Right atrium auricular region (tissue), 2 donors: ENCODE results near the gene JMJD1C. TPM values are rescaled to one million over a fixed set of nuclear protein-coding genes. Genes with fewer than 3 reads are reported as not detected.

Experiments
- DNase-seq: peaks from one replicate; pipeline ENCODE4 v3.0.0-alpha.2; 2019; ENCODE audit warnings: low spot score
- H3K27ac ChIP-seq, 2 donors: fragments of 200-600 bp; sonication (generic); 1 replicate in 1 of 2; 2 replicates in 1 of 2; pipeline ENCODE4 v1.5.1; 2016 to 2019
- H3K27me3 ChIP-seq, 2 donors: fragments of 200-600 bp; sonication (generic); one replicate each; pipeline versions ENCODE4 v1.5.1 to v1.6.0; 2017 to 2019
- H3K36me3 ChIP-seq: fragments of 200-600 bp; sonication (generic); one replicate; pipeline ENCODE4 v1.5.1; 2016
- H3K4me1 ChIP-seq, 2 donors: fragments of 200-600 bp; sonication (generic); one replicate each; pipeline versions ENCODE4 v1.5.1 to v1.6.0; 2017 to 2019
- H3K4me3 ChIP-seq, 2 donors: fragments of 200-600 bp; sonication (generic); 1 replicate in 1 of 2; 2 replicates in 1 of 2; pipeline ENCODE4 v1.5.1; 2017 to 2019; ENCODE audit warnings: mild to moderate bottlenecking in 1 of 2, moderate library complexity in 1 of 2
- H3K9me3 ChIP-seq, 2 donors: fragments of 200-600 bp; sonication (generic); one replicate each; pipeline ENCODE4 v1.5.1; 2019
- total RNA-seq, 2 donors: library from RNA; depleted of rRNA; stranded (reverse); fragments of >200 nt; gene quantifications; one replicate each; pipeline ENCODE4 v1.1.0, GENCODE V29; 2016
- TF ChIP-seq, protein P1 (sequence below), 2 donors: fragments of 200-600 bp; sonication (generic); IDR thresholded peaks; one replicate each; pipeline ENCODE4 v1.5.1; 2019; ENCODE audit warnings: antibody characterized with exemption in 2 of 2

JMJD1C gene
- total RNA-seq, 2 donors from 2014 or later = 45.5 to 57.6 TPM

DNA sequence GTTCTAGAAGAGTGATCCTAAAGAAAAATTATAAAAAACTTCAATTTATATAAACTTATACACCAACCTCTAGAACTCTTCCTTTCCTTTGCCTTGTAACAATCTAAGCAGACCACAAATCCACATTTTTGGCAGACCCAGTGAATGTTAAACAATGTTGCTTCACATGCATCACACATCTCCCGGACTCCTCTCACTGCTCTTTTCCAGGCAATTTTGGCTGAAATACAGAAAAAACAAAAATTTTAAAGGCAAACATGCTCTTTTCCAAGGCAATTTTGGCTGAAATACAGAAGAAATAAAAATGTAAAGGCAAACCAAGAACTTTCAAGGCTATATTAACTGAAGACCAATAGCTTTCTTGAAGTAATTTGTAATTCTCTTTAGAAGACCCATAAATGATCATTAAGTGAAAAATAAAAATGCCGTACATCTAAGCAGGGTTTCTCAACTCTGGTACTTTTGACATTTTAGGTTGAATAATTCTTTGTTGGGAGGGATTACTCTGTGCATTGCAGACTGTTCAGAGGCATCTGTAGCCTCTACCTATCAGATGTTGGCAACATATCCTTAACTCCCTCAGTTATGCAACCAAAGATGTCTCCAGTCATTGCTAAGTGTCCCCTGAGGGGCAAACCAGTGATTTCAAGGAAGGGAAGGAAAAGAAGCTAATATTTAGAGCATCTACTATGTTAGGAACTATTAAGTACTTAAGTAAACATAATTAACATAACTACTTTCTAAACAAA lies 268.3 kb downstream of the JMJD1C start:
- TF ChIP-seq, protein P1, sequence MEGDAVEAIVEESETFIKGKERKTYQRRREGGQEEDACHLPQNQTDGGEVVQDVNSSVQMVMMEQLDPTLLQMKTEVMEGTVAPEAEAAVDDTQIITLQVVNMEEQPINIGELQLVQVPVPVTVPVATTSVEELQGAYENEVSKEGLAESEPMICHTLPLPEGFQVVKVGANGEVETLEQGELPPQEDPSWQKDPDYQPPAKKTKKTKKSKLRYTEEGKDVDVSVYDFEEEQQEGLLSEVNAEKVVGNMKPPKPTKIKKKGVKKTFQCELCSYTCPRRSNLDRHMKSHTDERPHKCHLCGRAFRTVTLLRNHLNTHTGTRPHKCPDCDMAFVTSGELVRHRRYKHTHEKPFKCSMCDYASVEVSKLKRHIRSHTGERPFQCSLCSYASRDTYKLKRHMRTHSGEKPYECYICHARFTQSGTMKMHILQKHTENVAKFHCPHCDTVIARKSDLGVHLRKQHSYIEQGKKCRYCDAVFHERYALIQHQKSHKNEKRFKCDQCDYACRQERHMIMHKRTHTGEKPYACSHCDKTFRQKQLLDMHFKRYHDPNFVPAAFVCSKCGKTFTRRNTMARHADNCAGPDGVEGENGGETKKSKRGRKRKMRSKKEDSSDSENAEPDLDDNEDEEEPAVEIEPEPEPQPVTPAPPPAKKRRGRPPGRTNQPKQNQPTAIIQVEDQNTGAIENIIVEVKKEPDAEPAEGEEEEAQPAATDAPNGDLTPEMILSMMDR (IDR thresholded peaks at IDR 0.05) = no peak
- H3K4me1 ChIP-seq = peaks cover 0 to 28% of the 10 kb centered on the region in 2 donors
- no peak overlapping the region for H3K27ac ChIP-seq
- H3K27me3 ChIP-seq = no peaks in the 10 kb centered on the region
- peaks cover 49% of the 10 kb centered on the region for H3K36me3 ChIP-seq
- H3K9me3 ChIP-seq = no peaks in the 10 kb centered on the region
- DNase-seq = no peak
- H3K4me3 ChIP-seq = no peak overlapping the region

DNA sequence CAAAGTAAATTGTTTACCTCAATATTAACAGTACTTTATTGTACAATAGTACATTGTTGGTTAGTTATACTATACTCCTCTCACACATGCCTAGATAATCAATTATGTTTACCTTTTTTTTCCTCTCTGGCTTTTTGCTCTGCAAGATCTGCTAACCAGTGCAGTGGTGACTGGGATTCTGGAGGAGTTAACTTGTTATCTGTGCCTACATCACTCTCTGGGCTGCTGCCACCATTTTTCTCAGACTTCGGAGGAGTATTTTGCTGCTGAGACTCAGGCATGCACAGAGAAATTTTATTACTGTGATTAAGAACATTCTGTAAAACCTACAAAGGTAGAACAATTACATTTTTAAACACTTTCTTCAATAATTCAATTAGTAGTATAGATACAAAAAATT lies 273.0 kb downstream of the JMJD1C start:
- Histone ChIP-seq H3K27me3 (no peaks in the 10 kb centered on the region), H3K27ac (no peak overlapping the region), H3K9me3 (no peaks in the 10 kb centered on the region), H3K4me3 (no peak overlapping the region), H3K4me1 (peaks cover 0 to 7% of the 10 kb centered on the region in 2 donors), H3K36me3 (peaks cover 87% of the 10 kb centered on the region)
- no peak for DNase-seq
- TF ChIP-seq, protein P1 (IDR thresholded peaks at IDR 0.05) = no peak

DNA sequence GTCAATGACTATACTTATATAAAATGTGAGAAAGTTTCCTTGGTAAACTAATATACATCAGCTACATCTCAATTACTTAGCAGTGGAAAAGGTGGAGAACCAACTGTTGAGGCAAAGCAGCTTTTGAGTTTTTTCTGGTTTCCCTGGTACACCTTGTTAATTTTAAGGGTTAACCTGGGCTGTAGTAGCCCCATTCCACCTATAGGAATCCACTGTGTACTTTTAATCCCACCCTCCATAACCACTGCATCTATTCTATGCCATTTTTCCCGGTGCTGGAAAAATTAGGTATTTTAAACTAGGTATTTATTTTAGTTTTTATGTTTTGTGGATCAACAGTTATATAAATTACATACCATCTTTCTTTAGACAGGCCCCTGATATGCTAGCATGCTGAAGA lies 290.2 kb downstream of the JMJD1C start:
- Histone ChIP-seq H3K27ac (no peak overlapping the region), H3K4me1 (peaks cover 0 to 9% of the 10 kb centered on the region in 2 donors)
- TF ChIP-seq, protein P1 (IDR thresholded peaks at IDR 0.05) = no peak

DNA sequence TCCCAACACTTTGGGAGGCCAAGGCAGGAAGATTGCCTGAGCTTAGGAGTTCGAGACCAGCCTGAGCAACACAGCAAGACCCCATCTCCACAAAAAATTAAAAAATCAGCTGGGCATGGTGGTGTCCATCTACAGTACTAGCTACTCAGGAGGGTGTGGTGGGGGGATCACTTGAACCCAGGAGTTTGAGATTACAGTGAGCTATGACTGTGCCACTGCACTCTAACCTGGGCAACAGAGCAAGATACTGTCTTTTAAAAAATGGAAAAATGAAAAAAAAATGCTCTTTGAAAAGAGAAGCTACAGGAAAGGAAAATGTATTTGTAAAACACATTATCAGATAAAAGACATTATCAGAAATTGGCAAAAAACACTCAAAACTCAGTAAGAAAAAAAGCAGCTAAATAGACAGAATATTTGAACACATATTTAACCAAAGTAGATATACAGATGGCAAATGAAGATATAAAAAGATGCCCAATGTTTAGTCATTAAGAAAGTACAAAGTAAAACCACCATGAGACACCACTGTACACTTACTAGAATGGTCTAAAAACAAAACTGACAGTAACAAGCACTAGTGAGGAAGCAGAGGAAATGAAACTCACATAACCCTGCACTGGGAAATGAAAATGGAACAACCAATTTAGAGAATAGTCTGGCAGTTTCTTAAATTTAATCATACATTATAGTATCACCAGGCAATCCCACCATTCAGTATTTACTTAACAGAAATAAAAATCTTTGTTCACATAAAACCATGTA lies 292.1 kb downstream of the JMJD1C start:
- Histone ChIP-seq H3K4me3 (no peak overlapping the region), H3K27me3 (no peaks in the 10 kb centered on the region), H3K27ac (no peak overlapping the region), H3K9me3 (no peaks in the 10 kb centered on the region), H3K4me1 (peaks cover 0 to 9% of the 10 kb centered on the region in 2 donors), H3K36me3 (peaks cover 44% of the 10 kb centered on the region)
- no peak for DNase-seq
- TF ChIP-seq, protein P1 (IDR thresholded peaks at IDR 0.05) = no peak

More for the DNA sequence above, 290.2 kb downstream of the JMJD1C start:
- Histone ChIP-seq H3K27me3 (no peaks in the 10 kb centered on the region), H3K36me3 (peaks cover 48% of the 10 kb centered on the region), H3K4me3 (no peak overlapping the region), H3K9me3 (no peaks in the 10 kb centered on the region)
- no peak for DNase-seq

DNA sequence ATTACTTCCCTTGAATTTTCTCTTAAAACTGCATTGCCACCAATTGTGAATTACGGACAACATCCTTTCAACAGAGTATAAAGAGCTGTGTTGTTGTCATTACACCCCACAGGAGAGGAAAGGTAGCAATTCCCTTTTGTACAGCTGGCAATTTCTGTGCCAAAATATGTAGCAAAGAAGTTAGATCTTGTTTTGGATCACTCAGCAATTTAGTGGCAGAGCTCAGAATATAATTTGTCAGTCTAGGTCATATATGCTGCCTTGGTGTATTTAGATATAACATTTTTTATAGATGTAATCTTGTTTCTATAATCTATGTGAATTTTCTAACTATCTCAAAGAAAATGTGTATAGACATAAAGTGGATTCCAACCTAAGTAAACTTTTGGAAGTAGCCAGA lies 293.9 kb downstream of the JMJD1C start:
- H3K27me3 ChIP-seq = no peaks in the 10 kb centered on the region
- H3K4me1 ChIP-seq = peaks cover 0 to 9% of the 10 kb centered on the region in 2 donors
- no peak overlapping the region for H3K27ac ChIP-seq
- H3K9me3 ChIP-seq = no peaks in the 10 kb centered on the region
- H3K36me3 ChIP-seq = peaks cover 27% of the 10 kb centered on the region
- no peak for DNase-seq
- TF ChIP-seq, protein P1 (IDR thresholded peaks at IDR 0.05) = no peak
- no peak overlapping the region for H3K4me3 ChIP-seq
